Effector memory CD4-positive, alpha-beta T cell (primary cell): ENCODE measurements around the gene ACAD10.

Experiments
- DNase-seq, 3 donors: peaks; one replicate each; pipeline ENCODE4 v3.0.0-alpha.2; 2020
- H3K27ac ChIP-seq: 2 replicates; pipeline ENCODE4 v1.7.0; 2013; ENCODE audit warnings: mild to moderate bottlenecking, low read length, moderate library complexity; ENCODE audit not compliant: insufficient read depth, poor library complexity, severe bottlenecking
- H3K27me3 ChIP-seq: replicated peaks from 2 replicates; pipeline ENCODE4 v1.7.0; 2013; ENCODE audit warnings: mild to moderate bottlenecking, low read length; ENCODE audit not compliant: insufficient read depth, control insufficient read depth, poor library complexity, severe bottlenecking
- H3K36me3 ChIP-seq: 2 replicates; pipeline ENCODE4 v1.7.0; 2013; ENCODE audit warnings: mild to moderate bottlenecking, low read length, moderate library complexity; ENCODE audit not compliant: control insufficient read depth, insufficient read depth
- H3K4me1 ChIP-seq: 2 replicates; pipeline ENCODE4 v1.7.0; 2013; ENCODE audit warnings: low read length, mild to moderate bottlenecking; ENCODE audit not compliant: control insufficient read depth, insufficient read depth, poor library complexity, severe bottlenecking
- H3K4me3 ChIP-seq: 2 replicates; pipeline ENCODE4 v1.7.0; 2013; ENCODE audit warnings: low read length, low read depth, mild to moderate bottlenecking; ENCODE audit not compliant: insufficient read depth, poor library complexity, severe bottlenecking
- H3K9me3 ChIP-seq: 2 replicates; pipeline ENCODE4 v1.7.0; 2013; ENCODE audit warnings: mild to moderate bottlenecking, low read length, moderate library complexity; ENCODE audit not compliant: control insufficient read depth

Gene ACAD10

DNA sequence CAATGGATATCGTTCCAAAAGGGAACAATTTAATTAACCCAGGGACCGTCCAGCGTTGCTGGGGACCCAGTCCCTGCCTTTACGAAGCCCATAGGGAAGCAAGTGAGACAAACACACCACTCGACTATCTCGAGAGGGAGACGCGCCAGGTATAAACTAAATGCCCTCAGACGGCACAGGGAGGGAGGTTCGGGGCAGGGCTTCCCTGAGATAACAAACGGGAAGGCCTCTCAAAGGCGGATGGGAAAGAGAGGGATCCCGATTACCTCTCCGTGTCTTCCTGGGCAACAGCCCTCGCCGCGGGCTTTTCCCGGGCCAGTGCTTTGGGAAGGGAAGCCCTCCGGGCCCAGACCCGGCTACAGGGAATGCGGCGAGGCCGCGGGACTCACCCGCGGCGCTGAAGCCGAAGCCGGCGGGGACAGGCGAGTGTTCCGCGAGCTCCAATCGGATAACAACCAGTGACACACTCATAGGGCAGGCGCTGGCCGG, 487 bp upstream of the ACAD10 start:
- no peak for DNase-seq
- Histone ChIP-seq H3K27me3 (no peaks in the 10 kb centered on the region), H3K27ac (peak overlapping the region; percentile 73), H3K36me3 (peaks cover 25% of the 10 kb centered on the region), H3K9me3 (no peaks in the 10 kb centered on the region), H3K4me1 (peaks cover 7% of the 10 kb centered on the region), H3K4me3 (peak overlapping the region; percentile 68)

DNA sequence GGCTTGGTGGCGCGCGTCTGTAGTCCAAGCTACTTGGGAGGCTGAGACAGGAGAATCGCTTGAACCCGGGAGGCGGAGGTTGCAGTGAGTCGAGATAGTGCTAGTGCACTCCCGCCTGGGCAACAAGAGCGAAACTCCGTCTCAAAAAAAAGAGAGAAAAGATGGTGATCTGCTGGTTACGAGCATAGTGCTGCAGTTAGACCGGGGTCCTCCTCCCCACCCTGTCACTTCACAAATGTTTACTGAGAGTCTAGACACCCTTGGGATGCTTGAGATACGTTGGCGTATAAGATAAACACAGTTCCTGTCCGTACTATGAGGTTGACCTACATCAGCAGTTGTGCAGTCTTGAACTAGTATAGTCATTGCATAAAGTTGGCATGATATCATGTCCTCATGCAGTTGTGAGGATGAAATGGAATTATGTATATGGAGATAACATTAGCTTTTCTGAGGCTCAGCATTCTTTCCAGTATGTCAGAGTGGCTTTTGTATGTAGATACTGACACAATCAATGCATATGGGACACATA, 787 bp downstream of the ACAD10 start:
- Histone ChIP-seq H3K9me3 (no peaks in the 10 kb centered on the region), H3K36me3 (peaks cover 14% of the 10 kb centered on the region), H3K27ac (peak overlapping the region; percentile 73), H3K4me3 (peak overlapping the region; percentile 68), H3K27me3 (no peaks in the 10 kb centered on the region), H3K4me1 (peaks cover 7% of the 10 kb centered on the region)
- no peak for DNase-seq

DNA sequence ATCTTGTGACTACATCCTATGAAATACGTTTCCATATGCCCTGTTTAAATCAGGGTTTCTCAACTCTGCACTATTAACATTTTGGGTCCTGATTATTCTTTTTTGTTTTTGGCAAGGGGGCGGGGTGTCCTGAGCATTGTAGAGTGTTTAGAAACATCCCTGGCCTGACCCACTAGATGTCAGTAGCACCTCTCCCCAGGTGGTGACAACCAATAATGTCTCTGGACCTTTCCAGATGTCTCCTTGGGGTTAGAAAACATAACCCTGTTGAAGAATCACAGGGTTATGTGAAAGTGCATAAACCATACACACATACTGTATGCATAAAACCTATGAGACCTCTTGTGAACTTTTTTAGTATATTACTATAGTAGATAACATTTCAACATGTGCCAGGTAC, 1.4 kb downstream of the ACAD10 start:
- Histone ChIP-seq H3K27ac (no peak overlapping the region), H3K4me1 (peaks cover 7% of the 10 kb centered on the region), H3K27me3 (no peaks in the 10 kb centered on the region), H3K4me3 (no peak overlapping the region), H3K36me3 (peaks cover 9% of the 10 kb centered on the region), H3K9me3 (no peaks in the 10 kb centered on the region)
- DNase-seq = no peak

DNA sequence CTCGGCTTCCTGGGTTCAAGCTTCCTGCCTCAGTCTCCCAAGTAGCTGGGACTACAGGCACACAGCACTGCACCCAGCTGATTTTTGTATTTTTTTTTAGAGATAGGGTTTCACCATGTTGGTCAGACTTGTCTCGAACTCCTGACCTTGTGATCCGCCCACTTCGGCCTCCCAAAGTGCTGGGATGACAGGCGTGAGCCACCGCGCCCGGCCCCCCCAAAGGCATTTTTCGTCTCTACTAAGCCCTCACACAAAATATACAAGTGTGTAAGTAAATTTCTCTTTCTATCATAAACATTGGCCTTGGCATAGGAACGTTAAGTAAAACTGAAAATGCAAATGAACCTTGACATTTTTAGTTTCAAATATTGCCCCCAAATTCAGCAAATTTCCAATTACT, 2.1 kb downstream of the ACAD10 start:
- no peak for DNase-seq
- Histone ChIP-seq H3K4me1 (peaks cover 7% of the 10 kb centered on the region), H3K36me3 (peaks cover 3% of the 10 kb centered on the region), H3K27me3 (no peaks in the 10 kb centered on the region), H3K4me3 (no peak overlapping the region), H3K9me3 (no peaks in the 10 kb centered on the region), H3K27ac (no peak overlapping the region)

DNA sequence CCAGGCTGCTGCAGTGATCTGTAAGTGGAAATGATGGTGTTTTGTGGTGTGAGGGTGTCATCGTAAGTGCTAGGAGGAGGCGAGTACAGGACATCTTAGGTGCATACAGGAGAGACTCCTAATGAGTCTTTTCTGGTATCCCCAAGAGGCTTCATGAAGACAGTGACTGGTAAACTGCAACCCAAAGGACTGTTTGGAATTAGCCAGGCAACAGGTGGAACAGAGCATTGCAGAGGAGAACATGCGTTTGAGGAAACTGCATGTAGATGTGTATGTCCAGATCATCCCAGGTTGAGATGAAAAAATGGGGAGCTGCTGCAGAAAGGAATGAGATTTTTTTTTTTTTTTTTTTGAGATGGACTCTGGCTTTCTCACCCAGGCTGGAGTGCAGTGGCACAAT, 5.4 kb downstream of the ACAD10 start:
- Histone ChIP-seq H3K36me3 (peaks cover 25% of the 10 kb centered on the region), H3K9me3 (no peaks in the 10 kb centered on the region), H3K27ac (no peak overlapping the region), H3K4me3 (no peak overlapping the region), H3K4me1 (peaks cover 7% of the 10 kb centered on the region), H3K27me3 (no peaks in the 10 kb centered on the region)
- DNase-seq = no peak

DNA sequence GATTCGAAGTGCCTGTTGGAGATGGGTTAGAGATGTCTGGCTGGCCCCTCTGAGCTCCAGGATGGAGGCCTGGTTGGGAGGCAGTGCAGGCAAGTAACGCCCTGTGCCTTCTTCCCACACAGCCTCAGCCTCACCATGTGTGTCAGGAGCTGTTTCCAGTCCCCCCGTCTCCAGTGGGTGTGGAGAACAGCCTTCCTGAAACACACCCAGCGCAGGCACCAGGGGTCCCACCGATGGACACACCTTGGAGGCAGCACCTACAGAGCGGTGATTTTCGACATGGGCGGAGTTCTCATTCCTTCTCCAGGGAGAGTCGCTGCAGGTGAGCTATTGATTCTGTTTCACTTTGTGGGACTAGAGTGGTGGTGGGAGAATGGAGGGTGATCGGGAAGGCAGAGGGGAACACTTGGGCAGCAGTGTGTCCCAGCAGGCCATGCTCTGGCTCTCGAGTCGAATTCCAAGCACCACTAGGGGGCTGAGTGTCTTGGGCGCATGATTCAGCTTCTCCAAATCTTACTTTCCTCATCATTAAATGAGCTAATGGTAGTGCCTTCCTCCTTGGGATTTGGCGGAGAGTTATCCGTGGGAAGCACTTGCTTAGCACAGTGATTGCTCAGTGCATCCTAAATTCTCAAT, 6.8 kb downstream of the ACAD10 start:
- no peaks in the 10 kb centered on the region for H3K9me3 ChIP-seq
- DNase-seq = no peak
- no peaks in the 10 kb centered on the region for H3K4me1 ChIP-seq
- no peak overlapping the region for H3K27ac ChIP-seq
- H3K27me3 ChIP-seq = no peaks in the 10 kb centered on the region
- no peak overlapping the region for H3K4me3 ChIP-seq
- H3K36me3 ChIP-seq = peaks cover 25% of the 10 kb centered on the region

DNA sequence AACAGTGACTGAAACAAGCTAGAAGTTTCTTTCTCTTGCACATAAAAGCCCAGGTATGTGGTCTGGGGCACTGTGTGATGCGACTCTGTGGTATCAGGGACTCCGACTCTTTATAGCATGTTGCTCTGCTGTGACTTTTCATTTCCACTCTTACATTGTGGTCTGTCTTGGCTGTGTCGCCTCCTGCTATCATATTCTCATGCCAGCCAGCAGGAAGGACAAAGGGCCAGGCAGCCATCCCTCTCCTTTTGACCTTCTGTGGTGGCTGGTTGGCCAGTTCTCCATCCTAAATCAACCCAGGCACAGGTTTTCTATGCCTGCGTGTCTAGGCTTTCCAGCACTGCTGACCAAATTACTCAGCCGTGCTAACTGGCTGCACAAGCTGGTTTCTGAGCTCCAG, 8.0 kb downstream of the ACAD10 start:
- H3K27me3 ChIP-seq = no peaks in the 10 kb centered on the region
- H3K36me3 ChIP-seq = peaks cover 26% of the 10 kb centered on the region

DNA sequence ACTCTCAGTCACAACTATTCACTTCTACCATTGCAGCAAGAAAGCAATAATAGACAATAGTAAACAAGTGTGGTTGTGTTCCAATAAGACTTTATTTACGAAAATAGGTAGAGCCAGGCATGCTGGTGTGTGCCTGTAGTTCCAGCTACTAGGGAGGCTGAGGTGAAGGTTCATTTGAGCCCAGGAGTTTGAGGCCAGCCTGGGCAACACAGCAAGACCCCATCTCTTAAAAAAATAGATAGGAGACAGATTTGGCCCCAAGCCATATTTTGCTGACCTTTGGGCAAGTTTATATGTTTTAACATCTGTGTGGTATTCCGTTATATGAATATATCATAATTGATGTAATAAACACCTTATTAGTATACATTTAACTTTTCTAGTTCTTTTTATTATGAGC, 14.1 kb downstream of the ACAD10 start:
- H3K4me3 ChIP-seq = no peak overlapping the region
- no peaks in the 10 kb centered on the region for H3K9me3 ChIP-seq
- H3K4me1 ChIP-seq = no peaks in the 10 kb centered on the region
- DNase-seq = no peak
- H3K27me3 ChIP-seq = no peaks in the 10 kb centered on the region
- H3K27ac ChIP-seq = no peak overlapping the region
- peaks cover 40% of the 10 kb centered on the region for H3K36me3 ChIP-seq

More for the DNA sequence above, 8.0 kb downstream of the ACAD10 start:
- Histone ChIP-seq H3K27ac (no peak overlapping the region), H3K4me1 (no peaks in the 10 kb centered on the region), H3K4me3 (no peak overlapping the region), H3K9me3 (no peaks in the 10 kb centered on the region)
- DNase-seq = no peak

DNA sequence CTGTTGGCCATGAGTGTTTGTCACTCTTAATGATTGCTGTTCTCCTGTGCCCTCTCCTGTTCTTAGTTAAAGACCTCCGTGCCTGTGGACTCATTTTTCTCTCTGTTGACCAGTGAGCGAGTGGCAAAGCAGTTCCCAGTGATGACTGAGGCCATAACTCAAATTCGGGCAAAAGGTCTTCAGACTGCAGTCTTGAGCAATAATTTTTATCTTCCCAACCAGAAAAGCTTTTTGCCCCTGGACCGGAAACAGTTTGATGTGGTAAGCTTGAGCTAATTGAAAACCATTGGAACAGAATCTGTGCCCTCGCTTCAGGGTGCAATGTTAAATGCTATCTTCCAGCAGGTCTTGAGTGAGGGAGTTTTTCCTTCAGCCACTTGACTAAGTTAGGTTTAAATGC, 19.8 kb downstream of the ACAD10 start:
- Histone ChIP-seq H3K36me3 (peaks cover 43% of the 10 kb centered on the region), H3K4me3 (no peak overlapping the region), H3K27ac (no peak overlapping the region), H3K27me3 (no peaks in the 10 kb centered on the region), H3K9me3 (no peaks in the 10 kb centered on the region), H3K4me1 (no peaks in the 10 kb centered on the region)
- DNase-seq = no peak

DNA sequence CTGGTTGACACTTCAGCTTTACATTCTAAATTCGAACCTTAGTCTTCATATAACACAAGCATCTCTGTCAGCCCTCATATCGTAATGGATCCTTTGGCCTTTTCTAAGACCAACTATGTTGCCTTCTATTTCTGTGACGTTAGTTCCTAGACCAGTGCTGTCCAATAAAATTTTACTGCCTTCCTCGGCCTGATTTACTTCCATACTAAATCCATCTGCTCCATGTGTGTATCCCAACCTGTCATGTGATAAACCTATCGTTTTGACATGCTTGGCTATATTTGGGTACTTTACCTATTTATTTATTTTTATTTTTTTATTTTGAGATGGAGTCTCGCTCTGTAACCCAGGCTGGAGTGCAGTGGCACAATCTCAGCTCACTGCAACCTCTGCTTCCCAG, 20.3 kb downstream of the ACAD10 start:
- H3K36me3 ChIP-seq = peaks cover 41% of the 10 kb centered on the region
- H3K4me3 ChIP-seq = no peak overlapping the region
- H3K9me3 ChIP-seq = no peaks in the 10 kb centered on the region
- no peaks in the 10 kb centered on the region for H3K27me3 ChIP-seq
- H3K4me1 ChIP-seq = no peaks in the 10 kb centered on the region
- no peak overlapping the region for H3K27ac ChIP-seq
- DNase-seq = no peak
